WTC11 (cell line): ENCODE data around the gene EWSR1. TPM values are rescaled to one million over a fixed set of nuclear protein-coding genes. Genes with fewer than 3 reads are reported as not detected.

Source experiments
- ATAC-seq: fragments of 200-7000 bp; cut with Tn5 transposase; 2 replicates; pipeline ENCODE4 v1.10.0; 2021; ENCODE audit warnings: mild to moderate bottlenecking, moderate library complexity
- CTCF ChIA-PET: fragments of 300-600 bp; sonication (Branson Sonifier 250); formaldehyde crosslinking; loops from one replicate; lab custom pipeline; 2021; ENCODE audit warnings: antibody characterized with exemption; lab: Charles Lee
- POLR2A ChIA-PET: fragments of 350-600 bp; sonication (Branson Sonifier 250); formaldehyde crosslinking; loops from one replicate; lab custom pipeline; 2021; ENCODE audit warnings: antibody characterized with exemption; lab: Charles Lee
- DNase-seq: peaks from one replicate; pipeline ENCODE4 v3.0.0; 2021; ENCODE audit warnings: low spot score
- H3K27ac Mint-ChIP-seq: 2 replicates; pipeline ENCODE4 v1.8.0; 2021; ENCODE audit warnings: mixed read lengths
- H3K27me3 Mint-ChIP-seq: 2 replicates; pipeline ENCODE4 v1.8.0; 2021; ENCODE audit warnings: low read depth, mild to moderate bottlenecking, moderate library complexity, mixed read lengths
- H3K36me3 Mint-ChIP-seq: 2 replicates; pipeline ENCODE4 v1.8.0; 2021; ENCODE audit warnings: mixed read lengths
- H3K4me1 Mint-ChIP-seq: 2 replicates; pipeline ENCODE4 v1.8.0; 2022; ENCODE audit warnings: mixed read lengths
- H3K4me3 Mint-ChIP-seq: 2 replicates; pipeline ENCODE4 v1.8.0; 2021; ENCODE audit warnings: mild to moderate bottlenecking, moderate library complexity, mixed read lengths
- H3K9me3 Mint-ChIP-seq: 2 replicates; pipeline ENCODE4 v1.8.0; 2021; ENCODE audit warnings: mixed read lengths
- ATF1 ChIP-seq: sonication (generic); formaldehyde crosslinking; IDR thresholded peaks from 2 replicates; pipeline ENCODE4 v1.8.1; 2023; ENCODE audit warnings: mild to moderate bottlenecking, moderate library complexity, missing genetic modification reagents
- CREB1 ChIP-seq: sonication (generic); formaldehyde crosslinking; IDR thresholded peaks from 2 replicates; pipeline ENCODE4 v1.8.0; 2023; ENCODE audit warnings: mild to moderate bottlenecking, missing genetic modification reagents
- E2F1 ChIP-seq: sonication (generic); formaldehyde crosslinking; IDR thresholded peaks from 2 replicates; pipeline ENCODE4 v1.8.0; 2022; ENCODE audit warnings: mild to moderate bottlenecking, missing genetic modification reagents
- GABPB1 ChIP-seq: sonication (generic); formaldehyde crosslinking; IDR thresholded peaks from 2 replicates; pipeline ENCODE4 v1.8.1; 2023; ENCODE audit warnings: mild to moderate bottlenecking, missing genetic modification reagents
- GTF2I ChIP-seq: fragments of 250-450 bp; sonication (Bioruptor Pico); conservative IDR thresholded peaks from 2 replicates; pipeline ENCODE4 v1.4.0; 2021; ENCODE audit warnings: mild to moderate bottlenecking
- JUN ChIP-seq: sonication (generic); formaldehyde crosslinking; IDR thresholded peaks from 2 replicates; pipeline ENCODE4 v1.8.0; 2023; ENCODE audit warnings: mild to moderate bottlenecking, missing genetic modification reagents
- KAT7 ChIP-seq: sonication (generic); formaldehyde crosslinking; IDR thresholded peaks from 2 replicates; pipeline ENCODE4 v1.8.1; 2023; ENCODE audit warnings: missing genetic modification reagents, mild to moderate bottlenecking, borderline replicate concordance
- NFATC4 ChIP-seq: fragments of 250-450 bp; sonication (Bioruptor Pico); IDR thresholded peaks from 2 replicates; pipeline ENCODE4 v1.9.0; 2021; ENCODE audit warnings: mild to moderate bottlenecking
- NFYB ChIP-seq: sonication (generic); formaldehyde crosslinking; conservative IDR thresholded peaks from 2 replicates; pipeline ENCODE4 v1.8.0; 2022; ENCODE audit warnings: low read depth, missing genetic modification reagents
- OVOL2 ChIP-seq: fragments of 250-450 bp; sonication (Bioruptor Pico); IDR thresholded peaks from 2 replicates; pipeline ENCODE4 v1.9.0; 2021; ENCODE audit warnings: mild to moderate bottlenecking, borderline replicate concordance
- SOX15 ChIP-seq: fragments of 250-450 bp; sonication (Bioruptor Pico); IDR thresholded peaks from 2 replicates; pipeline ENCODE4 v1.9.0; 2021; ENCODE audit warnings: mild to moderate bottlenecking
- SP1 ChIP-seq: sonication (generic); formaldehyde crosslinking; conservative IDR thresholded peaks from 2 replicates; pipeline ENCODE4 v1.8.1; 2022; ENCODE audit warnings: missing genetic modification reagents
- TCF7 ChIP-seq: sonication (generic); formaldehyde crosslinking; IDR thresholded peaks from 2 replicates; pipeline ENCODE4 v1.8.0; 2022; ENCODE audit warnings: mild to moderate bottlenecking, low read depth, missing genetic modification reagents, moderate library complexity
- ZNF232 ChIP-seq: sonication (generic); formaldehyde crosslinking; IDR thresholded peaks from 2 replicates; pipeline ENCODE4 v1.8.0; 2022; ENCODE audit warnings: mild to moderate bottlenecking, missing genetic modification reagents
- ZNF263 ChIP-seq: sonication (generic); formaldehyde crosslinking; IDR thresholded peaks from 2 replicates; pipeline ENCODE4 v1.8.1; 2022; ENCODE audit warnings: low read depth, mild to moderate bottlenecking, moderate library complexity, missing genetic modification reagents
- ZNF317 ChIP-seq: sonication (generic); formaldehyde crosslinking; IDR thresholded peaks from 2 replicates; pipeline ENCODE4 v1.8.1; 2023; ENCODE audit warnings: low read depth, mild to moderate bottlenecking, moderate library complexity, missing genetic modification reagents, borderline replicate concordance
- ZNF423 ChIP-seq: fragments of 250-450 bp; sonication (Bioruptor Pico); IDR thresholded peaks from 2 replicates; pipeline ENCODE4 v2.1.2; 2022; ENCODE audit warnings: mild to moderate bottlenecking, moderate library complexity
- total RNA-seq: library from RNA; stranded (reverse); gene quantifications from 3 replicates; pipeline ENCODE4 v1.2.3, GENCODE V29; 2021
- TF ChIP-seq, protein P1 (sequence below): sonication (generic); formaldehyde crosslinking; IDR thresholded peaks from 2 replicates; pipeline ENCODE4 v1.8.1; 2022; ENCODE audit warnings: low read depth, missing genetic modification reagents, borderline replicate concordance
- TF ChIP-seq, protein P2 (sequence below): sonication (generic); formaldehyde crosslinking; IDR thresholded peaks from 2 replicates; pipeline ENCODE4 v1.8.0; 2022; ENCODE audit warnings: mild to moderate bottlenecking, missing genetic modification reagents
- TF ChIP-seq, protein P3 (sequence below): fragments of 200-600 bp; IDR thresholded peaks from 2 replicates; pipeline ENCODE4 v1.8.0; 2022; ENCODE audit warnings: antibody characterized with exemption
- TF ChIP-seq, protein P4 (sequence below): sonication (generic); formaldehyde crosslinking; IDR thresholded peaks from 2 replicates; pipeline ENCODE4 v1.8.0; 2023; ENCODE audit warnings: mild to moderate bottlenecking, missing genetic modification reagents

Gene EWSR1
- total RNA-seq, 1 experiment from 2014 or later: 377 TPM

DNA sequence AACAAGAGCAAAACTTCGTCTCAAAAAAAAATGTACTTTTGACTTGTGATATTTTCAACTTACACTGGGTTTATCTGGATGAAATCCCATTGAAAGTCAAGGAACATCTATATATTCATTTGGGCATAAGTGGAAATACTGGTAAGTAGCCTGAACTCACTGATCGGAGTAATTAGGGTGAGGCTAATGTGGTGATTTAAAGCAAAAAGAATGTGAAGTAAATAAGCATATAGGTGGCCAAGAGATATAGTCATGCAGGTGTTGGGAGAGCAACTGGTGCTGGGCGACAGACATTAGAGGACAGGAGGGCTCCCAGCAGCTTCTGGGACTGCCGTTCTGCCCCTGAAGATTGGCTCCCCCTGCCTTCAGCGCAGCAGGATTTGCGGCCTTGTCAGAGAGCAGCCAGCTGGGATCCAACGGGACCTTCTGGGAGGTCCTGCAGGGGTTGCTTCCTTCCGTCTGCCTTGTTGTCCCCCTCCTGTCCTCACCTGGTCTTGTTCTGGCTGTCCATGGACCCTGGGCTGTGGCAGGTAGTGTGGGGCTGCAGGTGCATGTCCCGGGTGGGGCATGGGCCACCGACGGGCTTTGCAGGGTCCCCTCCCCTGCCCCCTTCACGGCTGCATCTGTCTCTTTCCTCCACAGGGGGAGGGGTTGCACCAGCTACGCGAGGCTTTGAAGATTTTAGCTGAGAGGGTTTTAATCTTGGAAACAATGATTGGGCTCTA, 14.3 kb upstream of the EWSR1 start (continued):
- TF ChIP-seq E2F1 (no peak), KAT7 (CRISPR knock-in tag) (no peak), GABPB1 (CRISPR knock-in tag) (no peak), ZNF232 (CRISPR knock-in tag) (no peak), GTF2I (CRISPR knock-in tag) (no peak), SP1 (CRISPR knock-in tag) (no peak), TCF7 (no peak), ZNF263 (CRISPR knock-in tag) (no peak)
- TF ChIP-seq, protein P1, sequence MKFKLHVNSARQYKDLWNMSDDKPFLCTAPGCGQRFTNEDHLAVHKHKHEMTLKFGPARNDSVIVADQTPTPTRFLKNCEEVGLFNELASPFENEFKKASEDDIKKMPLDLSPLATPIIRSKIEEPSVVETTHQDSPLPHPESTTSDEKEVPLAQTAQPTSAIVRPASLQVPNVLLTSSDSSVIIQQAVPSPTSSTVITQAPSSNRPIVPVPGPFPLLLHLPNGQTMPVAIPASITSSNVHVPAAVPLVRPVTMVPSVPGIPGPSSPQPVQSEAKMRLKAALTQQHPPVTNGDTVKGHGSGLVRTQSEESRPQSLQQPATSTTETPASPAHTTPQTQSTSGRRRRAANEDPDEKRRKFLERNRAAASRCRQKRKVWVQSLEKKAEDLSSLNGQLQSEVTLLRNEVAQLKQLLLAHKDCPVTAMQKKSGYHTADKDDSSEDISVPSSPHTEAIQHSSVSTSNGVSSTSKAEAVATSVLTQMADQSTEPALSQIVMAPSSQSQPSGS (CRISPR knock-in tag): no peak

DNA sequence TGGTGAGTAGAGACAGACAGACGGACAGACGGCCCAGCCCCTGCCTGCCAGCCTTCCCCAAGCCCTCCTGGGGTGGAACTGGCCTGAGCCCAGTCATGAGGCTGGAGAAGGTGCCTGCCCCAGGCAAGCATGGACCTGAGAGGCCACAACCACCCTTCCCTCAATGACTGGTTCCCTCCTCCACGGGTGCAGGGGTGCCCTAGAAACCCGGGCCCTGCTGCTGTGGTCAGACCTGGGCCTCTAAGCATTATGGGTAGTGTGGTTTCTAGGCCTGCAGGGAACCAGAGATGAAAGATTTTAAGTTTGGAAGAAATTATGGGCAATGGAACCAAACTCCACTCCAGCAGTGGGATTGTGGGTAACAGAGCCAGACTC, 13.8 kb upstream of the EWSR1 start:
- Mint-ChIP-seq H3K36me3 (no peaks in the 10 kb centered on the region), H3K27ac (no peak overlapping the region), H3K27me3 (no peaks in the 10 kb centered on the region; the same call in 1 of the 2 replicates), H3K4me3 (no peak overlapping the region), H3K4me1 (peaks cover 3% of the 10 kb centered on the region; the same call in 1 of the 2 replicates), H3K9me3 (no peaks in the 10 kb centered on the region)
- ATAC-seq (no peak), DNase-seq (no peak)
- TF ChIP-seq NFATC4 (CRISPR knock-in tag) (no peak), NFYB (no peak), ATF1 (CRISPR knock-in tag) (no peak), CREB1 (CRISPR knock-in tag) (no peak)
- ChIA-PET CTCF (interaction anchor here (1.0 to 9.0 kb wide), 4 partner anchors 8 to 93 kb away, joined by 3 to 52 read pairs (median 6); partner anchors contain the start of gene EMID1), POLR2A (interaction anchor here (0.9 kb wide), 1 partner anchor 336 kb away, joined by 3 read pairs; no protein-coding TSS in a partner anchor)

- H3K4me3 Mint-ChIP-seq: no peak overlapping the region
- H3K36me3 Mint-ChIP-seq: no peaks in the 10 kb centered on the region
- ATAC-seq: no peak
- ChIA-PET POLR2A (no interaction called here), CTCF (interaction anchor here (9.0 kb wide), 1 partner anchor 9 kb away, joined by 52 read pairs; no protein-coding TSS in a partner anchor)
- H3K27ac Mint-ChIP-seq: no peak overlapping the region
- TF ChIP-seq JUN (CRISPR knock-in tag): no peak
- TF ChIP-seq, protein P2, sequence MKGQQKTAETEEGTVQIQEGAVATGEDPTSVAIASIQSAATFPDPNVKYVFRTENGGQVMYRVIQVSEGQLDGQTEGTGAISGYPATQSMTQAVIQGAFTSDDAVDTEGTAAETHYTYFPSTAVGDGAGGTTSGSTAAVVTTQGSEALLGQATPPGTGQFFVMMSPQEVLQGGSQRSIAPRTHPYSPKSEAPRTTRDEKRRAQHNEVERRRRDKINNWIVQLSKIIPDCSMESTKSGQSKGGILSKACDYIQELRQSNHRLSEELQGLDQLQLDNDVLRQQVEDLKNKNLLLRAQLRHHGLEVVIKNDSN: no peak
- TF ChIP-seq ZNF317: no peak
- TF ChIP-seq, protein P3, sequence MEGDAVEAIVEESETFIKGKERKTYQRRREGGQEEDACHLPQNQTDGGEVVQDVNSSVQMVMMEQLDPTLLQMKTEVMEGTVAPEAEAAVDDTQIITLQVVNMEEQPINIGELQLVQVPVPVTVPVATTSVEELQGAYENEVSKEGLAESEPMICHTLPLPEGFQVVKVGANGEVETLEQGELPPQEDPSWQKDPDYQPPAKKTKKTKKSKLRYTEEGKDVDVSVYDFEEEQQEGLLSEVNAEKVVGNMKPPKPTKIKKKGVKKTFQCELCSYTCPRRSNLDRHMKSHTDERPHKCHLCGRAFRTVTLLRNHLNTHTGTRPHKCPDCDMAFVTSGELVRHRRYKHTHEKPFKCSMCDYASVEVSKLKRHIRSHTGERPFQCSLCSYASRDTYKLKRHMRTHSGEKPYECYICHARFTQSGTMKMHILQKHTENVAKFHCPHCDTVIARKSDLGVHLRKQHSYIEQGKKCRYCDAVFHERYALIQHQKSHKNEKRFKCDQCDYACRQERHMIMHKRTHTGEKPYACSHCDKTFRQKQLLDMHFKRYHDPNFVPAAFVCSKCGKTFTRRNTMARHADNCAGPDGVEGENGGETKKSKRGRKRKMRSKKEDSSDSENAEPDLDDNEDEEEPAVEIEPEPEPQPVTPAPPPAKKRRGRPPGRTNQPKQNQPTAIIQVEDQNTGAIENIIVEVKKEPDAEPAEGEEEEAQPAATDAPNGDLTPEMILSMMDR: no peak
- TF ChIP-seq, protein P4, sequence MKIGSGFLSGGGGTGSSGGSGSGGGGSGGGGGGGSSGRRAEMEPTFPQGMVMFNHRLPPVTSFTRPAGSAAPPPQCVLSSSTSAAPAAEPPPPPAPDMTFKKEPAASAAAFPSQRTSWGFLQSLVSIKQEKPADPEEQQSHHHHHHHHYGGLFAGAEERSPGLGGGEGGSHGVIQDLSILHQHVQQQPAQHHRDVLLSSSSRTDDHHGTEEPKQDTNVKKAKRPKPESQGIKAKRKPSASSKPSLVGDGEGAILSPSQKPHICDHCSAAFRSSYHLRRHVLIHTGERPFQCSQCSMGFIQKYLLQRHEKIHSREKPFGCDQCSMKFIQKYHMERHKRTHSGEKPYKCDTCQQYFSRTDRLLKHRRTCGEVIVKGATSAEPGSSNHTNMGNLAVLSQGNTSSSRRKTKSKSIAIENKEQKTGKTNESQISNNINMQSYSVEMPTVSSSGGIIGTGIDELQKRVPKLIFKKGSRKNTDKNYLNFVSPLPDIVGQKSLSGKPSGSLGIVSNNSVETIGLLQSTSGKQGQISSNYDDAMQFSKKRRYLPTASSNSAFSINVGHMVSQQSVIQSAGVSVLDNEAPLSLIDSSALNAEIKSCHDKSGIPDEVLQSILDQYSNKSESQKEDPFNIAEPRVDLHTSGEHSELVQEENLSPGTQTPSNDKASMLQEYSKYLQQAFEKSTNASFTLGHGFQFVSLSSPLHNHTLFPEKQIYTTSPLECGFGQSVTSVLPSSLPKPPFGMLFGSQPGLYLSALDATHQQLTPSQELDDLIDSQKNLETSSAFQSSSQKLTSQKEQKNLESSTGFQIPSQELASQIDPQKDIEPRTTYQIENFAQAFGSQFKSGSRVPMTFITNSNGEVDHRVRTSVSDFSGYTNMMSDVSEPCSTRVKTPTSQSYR (CRISPR knock-in tag): no peak
- TF ChIP-seq ZNF423 (CRISPR knock-in tag): no peak
- no peak for TF ChIP-seq OVOL2
- TF ChIP-seq TCF7: no peak
- TF ChIP-seq SOX15 (CRISPR knock-in tag): no peak
- TF ChIP-seq, all 79 proteins: peak for 0
- no peak for DNase-seq
- no peaks in the 10 kb centered on the region for H3K9me3 Mint-ChIP-seq
- no peaks in the 10 kb centered on the region; the same call in 1 of the 2 replicates for H3K27me3 Mint-ChIP-seq
- H3K4me1 Mint-ChIP-seq: peaks cover 3% of the 10 kb centered on the region; the same call in 1 of the 2 replicates
These were observed 12.9 kb upstream of the EWSR1 start for GRCh38 chr22:29255064-29255621.
